Measurements from ENCODE around the gene SVOPL.

The SVOPL gene

DNA sequence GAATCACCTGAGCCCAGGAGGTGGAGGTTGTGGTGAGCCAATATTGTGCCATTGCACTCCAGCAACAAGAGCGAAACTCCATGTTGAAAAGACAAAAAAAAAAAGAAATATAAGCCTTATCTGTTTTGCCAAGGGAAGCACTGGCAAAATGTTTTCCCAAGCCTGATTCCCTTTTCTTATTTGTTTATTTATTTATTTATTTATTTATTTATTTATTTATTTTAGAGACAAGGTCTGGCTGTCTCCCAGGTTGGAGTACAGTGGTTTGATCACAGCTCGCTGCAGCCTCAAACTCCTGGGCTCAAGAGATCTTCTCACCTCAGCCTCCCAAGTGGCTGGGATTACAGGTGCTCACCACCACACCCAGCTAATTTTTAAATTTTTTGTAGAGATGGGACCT is 44.2 kb downstream of the SVOPL start:
- Histone ChIP-seq H3K79me2 (no peaks in the 10 kb centered on the region), H3K4me2 (ENCODE audit: low read length) (no peak overlapping the region), H3K9ac (no peak overlapping the region), H3K27me3 (ENCODE audit: control insufficient read depth, insufficient read depth, low read length) (no peaks in the 10 kb centered on the region), H3K36me3 (ENCODE audit: control insufficient read depth, insufficient read depth, low read length) (no peaks in the 10 kb centered on the region), H3K27ac (no peak overlapping the region), H2AFZ (no peak overlapping the region), H3K9me3 (ENCODE audit: control insufficient read depth, low read length) (no peaks in the 10 kb centered on the region), H3K4me1 (peaks cover 15% of the 10 kb centered on the region), H3K4me3 (ENCODE audit: low read depth, low read length) (no peak overlapping the region)
- TF ChIP-seq, protein P1, sequence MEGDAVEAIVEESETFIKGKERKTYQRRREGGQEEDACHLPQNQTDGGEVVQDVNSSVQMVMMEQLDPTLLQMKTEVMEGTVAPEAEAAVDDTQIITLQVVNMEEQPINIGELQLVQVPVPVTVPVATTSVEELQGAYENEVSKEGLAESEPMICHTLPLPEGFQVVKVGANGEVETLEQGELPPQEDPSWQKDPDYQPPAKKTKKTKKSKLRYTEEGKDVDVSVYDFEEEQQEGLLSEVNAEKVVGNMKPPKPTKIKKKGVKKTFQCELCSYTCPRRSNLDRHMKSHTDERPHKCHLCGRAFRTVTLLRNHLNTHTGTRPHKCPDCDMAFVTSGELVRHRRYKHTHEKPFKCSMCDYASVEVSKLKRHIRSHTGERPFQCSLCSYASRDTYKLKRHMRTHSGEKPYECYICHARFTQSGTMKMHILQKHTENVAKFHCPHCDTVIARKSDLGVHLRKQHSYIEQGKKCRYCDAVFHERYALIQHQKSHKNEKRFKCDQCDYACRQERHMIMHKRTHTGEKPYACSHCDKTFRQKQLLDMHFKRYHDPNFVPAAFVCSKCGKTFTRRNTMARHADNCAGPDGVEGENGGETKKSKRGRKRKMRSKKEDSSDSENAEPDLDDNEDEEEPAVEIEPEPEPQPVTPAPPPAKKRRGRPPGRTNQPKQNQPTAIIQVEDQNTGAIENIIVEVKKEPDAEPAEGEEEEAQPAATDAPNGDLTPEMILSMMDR (IDR thresholded peaks at IDR 0.05): no peak

DNA sequence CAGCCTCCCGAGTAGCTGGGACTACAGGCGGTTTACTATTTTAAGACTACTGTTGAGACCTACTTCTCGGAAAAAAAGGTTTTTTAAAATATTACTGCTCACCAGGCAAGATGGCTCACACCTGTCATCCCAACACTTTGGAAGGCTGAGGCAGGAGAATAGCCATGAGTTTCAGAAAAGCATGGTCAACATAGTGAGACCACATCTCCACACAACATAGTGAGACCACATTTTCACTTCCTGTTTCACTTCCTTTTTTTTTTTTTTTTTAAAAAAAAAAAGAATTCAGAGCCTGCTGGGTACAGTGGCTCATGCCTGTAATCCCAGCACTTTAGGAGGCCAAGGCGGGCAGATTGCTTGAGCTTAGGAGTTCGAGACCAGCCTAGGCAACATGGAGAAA is 46.5 kb downstream of the SVOPL start:
- TF ChIP-seq, protein P1 (IDR thresholded peaks at IDR 0.05): no peak
- Histone ChIP-seq H3K27me3 (ENCODE audit: control insufficient read depth, insufficient read depth, low read length) (no peaks in the 10 kb centered on the region), H3K4me3 (ENCODE audit: low read depth, low read length) (no peak overlapping the region), H3K36me3 (ENCODE audit: control insufficient read depth, insufficient read depth, low read length) (no peaks in the 10 kb centered on the region), H3K79me2 (no peaks in the 10 kb centered on the region), H3K9me3 (ENCODE audit: control insufficient read depth, low read length) (no peaks in the 10 kb centered on the region), H3K9ac (no peak overlapping the region), H2AFZ (no peak overlapping the region), H3K27ac (no peak overlapping the region), H3K4me1 (no peaks in the 10 kb centered on the region), H3K4me2 (ENCODE audit: low read length) (no peak overlapping the region)

DNA sequence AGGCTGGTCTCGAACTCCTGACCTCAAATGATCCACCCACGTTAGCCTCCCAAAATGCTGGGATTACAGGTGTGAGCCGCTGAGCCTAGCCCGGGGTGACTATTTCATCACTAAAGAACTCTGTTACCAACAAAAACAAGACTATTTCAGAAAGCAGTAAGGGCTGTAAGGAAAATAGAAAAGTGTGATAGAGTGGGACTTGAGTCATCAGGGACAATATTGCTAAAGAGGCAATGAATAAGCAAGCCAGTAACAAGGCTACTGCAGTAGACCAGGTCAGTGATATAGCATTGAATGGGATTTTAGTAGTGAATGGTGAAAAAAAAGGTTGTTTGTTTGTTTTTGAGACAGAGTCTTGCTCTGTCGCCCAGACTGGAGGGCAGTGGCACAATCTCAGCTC is 51.7 kb downstream of the SVOPL start:
- Histone ChIP-seq H2AFZ (no peak overlapping the region), H3K27ac (no peak overlapping the region), H3K4me3 (ENCODE audit: low read depth, low read length) (no peak overlapping the region), H3K4me1 (no peaks in the 10 kb centered on the region), H3K9ac (no peak overlapping the region), H3K27me3 (ENCODE audit: control insufficient read depth, insufficient read depth, low read length) (no peaks in the 10 kb centered on the region), H3K79me2 (no peaks in the 10 kb centered on the region), H3K9me3 (ENCODE audit: control insufficient read depth, low read length) (no peaks in the 10 kb centered on the region), H3K4me2 (ENCODE audit: low read length) (no peak overlapping the region), H3K36me3 (ENCODE audit: control insufficient read depth, insufficient read depth, low read length) (no peaks in the 10 kb centered on the region)
- TF ChIP-seq, protein P1 (IDR thresholded peaks at IDR 0.05): no peak

DNA sequence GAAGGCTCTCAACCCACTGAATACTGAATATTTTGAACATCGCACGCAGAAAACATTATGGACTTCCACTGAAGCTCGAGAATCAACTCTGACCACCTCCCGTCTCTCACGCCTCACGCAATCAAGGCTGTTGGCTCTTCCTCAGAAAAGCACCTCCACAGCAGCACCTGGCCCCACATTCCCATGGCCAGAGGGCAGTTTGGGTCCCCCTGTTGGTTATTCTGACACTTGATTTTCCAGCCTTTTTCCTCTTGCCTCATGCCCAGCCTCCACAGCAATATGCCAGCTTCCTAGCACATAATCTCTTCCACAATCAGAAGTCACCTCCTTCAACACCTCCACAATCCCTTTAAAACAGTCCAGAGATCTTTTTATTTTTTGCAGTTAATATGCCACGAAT is 55.9 kb downstream of the SVOPL start:
- Histone ChIP-seq H3K4me2 (ENCODE audit: low read length) (no peak overlapping the region), H3K4me1 (no peaks in the 10 kb centered on the region), H3K27me3 (ENCODE audit: control insufficient read depth, insufficient read depth, low read length) (no peaks in the 10 kb centered on the region), H3K27ac (no peak overlapping the region), H3K9me3 (ENCODE audit: control insufficient read depth, low read length) (no peaks in the 10 kb centered on the region), H3K36me3 (ENCODE audit: control insufficient read depth, insufficient read depth, low read length) (no peaks in the 10 kb centered on the region), H3K9ac (no peak overlapping the region), H3K79me2 (no peaks in the 10 kb centered on the region), H2AFZ (no peak overlapping the region), H3K4me3 (ENCODE audit: low read depth, low read length) (no peak overlapping the region)
- TF ChIP-seq, protein P1 (IDR thresholded peaks at IDR 0.05): peak; percentile 23

DNA sequence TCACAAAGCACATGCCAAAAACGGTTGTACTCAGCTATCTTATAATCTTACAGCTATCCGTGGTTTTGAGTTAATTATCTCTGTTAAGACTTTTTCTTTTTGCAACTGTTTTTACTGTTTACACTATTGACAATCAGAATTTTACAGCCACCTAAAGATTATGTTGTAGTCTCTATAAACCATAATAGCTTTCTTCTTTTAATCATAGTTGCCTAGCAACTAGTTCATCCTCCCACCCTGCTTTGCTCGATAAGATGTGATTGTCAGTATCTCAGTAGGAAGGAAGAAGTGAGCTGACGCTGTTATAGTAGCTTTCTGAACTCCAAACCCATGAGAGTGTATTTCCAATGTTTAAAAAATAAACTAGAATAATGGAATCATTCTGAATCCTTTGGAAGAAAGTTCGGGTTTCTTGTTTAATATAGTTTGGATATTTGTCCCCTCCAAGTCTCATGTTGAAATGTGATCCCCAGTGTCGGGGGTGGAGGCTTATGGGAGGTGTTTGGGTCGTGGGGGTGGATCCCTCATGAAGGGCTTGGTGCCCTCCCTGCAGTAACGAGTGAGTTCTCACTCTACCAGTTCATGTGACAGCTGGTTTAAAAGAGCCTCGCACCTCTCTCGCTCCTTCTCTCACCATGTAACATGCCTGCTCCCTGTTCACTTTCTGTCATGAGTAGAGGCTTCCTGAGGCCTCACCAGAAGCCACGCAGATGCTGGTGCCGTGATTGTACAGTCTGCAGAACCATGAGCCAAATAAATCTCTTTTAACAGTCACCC is 68.1 kb downstream of the SVOPL start:
- Histone ChIP-seq H3K9me3 (ENCODE audit: control insufficient read depth, low read length) (no peaks in the 10 kb centered on the region), H3K27ac (no peak overlapping the region), H3K79me2 (no peaks in the 10 kb centered on the region), H3K4me1 (no peaks in the 10 kb centered on the region), H3K4me2 (ENCODE audit: low read length) (no peak overlapping the region), H3K4me3 (ENCODE audit: low read depth, low read length) (no peak overlapping the region), H2AFZ (no peak overlapping the region), H3K9ac (no peak overlapping the region), H3K36me3 (ENCODE audit: control insufficient read depth, insufficient read depth, low read length) (no peaks in the 10 kb centered on the region), H3K27me3 (ENCODE audit: control insufficient read depth, insufficient read depth, low read length) (no peaks in the 10 kb centered on the region)
- TF ChIP-seq, protein P1 (IDR thresholded peaks at IDR 0.05): no peak
